K562 (cell line): ENCODE results near the gene SIPA1L2. TPM values are rescaled to one million over a fixed set of nuclear protein-coding genes. Genes with fewer than 3 reads are reported as not detected.

ENCODE experiments used
- ATAC-seq: fragments of 200-7000 bp; cut with Tn5 transposase; 3 replicates; pipeline ENCODE4 v1.9.1; 2020; ENCODE audit warnings: moderate library complexity
- BruUV-seq: library from RNA; stranded (reverse); fragments of 400-500 nt; replicated peaks from 2 replicates; lab custom pipeline; 2021; lab: Mats Ljungman, UMichigan
- CTCF ChIA-PET: fragments of 300-600 bp; formaldehyde crosslinking; extraction: SDS; loops from one replicate; lab custom pipeline; 2021; ENCODE audit warnings: low intra/inter-chr PET ratio; lab: Yijun Ruan, JAX
- POLR2A ChIA-PET: fragments of 300-600, 350-650 bp; sonication (Branson Sonifier 250); formaldehyde crosslinking; extraction: SDS; loops from one replicate; lab custom pipeline; 2021; ENCODE audit warnings: antibody characterized with exemption, inconsistent platforms; lab: Yijun Ruan, JAX
- DNase-seq, 4 experiments: peaks; one replicate each; pipeline versions ENCODE4 v3.0.0 to v3.0.0-alpha.2; 2011 to 2018; ENCODE audit warnings: low spot score in 3 of 4, mixed read lengths in 3 of 4; ENCODE audit errors: extremely low read depth in 1 of 4
- FAIRE-seq: peaks from 2 replicates; lab custom pipeline; 2011; peaks lifted over from hg19 to GRCh38; lab: Jason Lieb, UNC
- H2AFZ ChIP-seq: 2 replicates; pipeline ENCODE4 v1.6.0; 2011; ENCODE audit warnings: low read depth, low read length, control low read depth, inconsistent platforms
- H3K27ac ChIP-seq: fragments of 200-600 bp; 3 replicates; pipeline ENCODE4 v1.8.0; 2011; ENCODE audit warnings: low read depth, mild to moderate bottlenecking, control low read depth, inconsistent platforms, low read length, moderate library complexity, mixed read lengths; ENCODE audit errors: extremely low read depth
- H3K27me3 ChIP-seq, 2 experiments: fragments of 300-600 bp in 1 of 2; 2 replicates in 1 of 2; 3 replicates in 1 of 2; pipeline versions ENCODE4 v1.6.0 to v1.8.0; 2011; ENCODE audit warnings: inconsistent platforms in 2 of 2, low read length in 2 of 2, mild to moderate bottlenecking in 1 of 2, mixed read lengths in 1 of 2, moderate library complexity in 1 of 2; ENCODE audit not compliant: control insufficient read depth in 2 of 2, insufficient read depth in 2 of 2
- H3K36me3 ChIP-seq: fragments of 300-600 bp; 3 replicates; pipeline ENCODE4 v1.8.0; 2011; ENCODE audit warnings: mild to moderate bottlenecking, low read length, inconsistent platforms; ENCODE audit not compliant: control insufficient read depth, insufficient read depth
- H3K4me1 ChIP-seq, 2 experiments: fragments of 200-600 bp in 1 of 2; replicated peaks in 1 of 2; 2 replicates in 1 of 2; 3 replicates in 1 of 2; pipeline versions ENCODE4 v1.5.1 to v1.8.0; 2011; ENCODE audit warnings: inconsistent platforms in 2 of 2, low read length in 2 of 2, mild to moderate bottlenecking in 1 of 2, mixed read lengths in 1 of 2, moderate library complexity in 1 of 2; ENCODE audit not compliant: control insufficient read depth in 2 of 2, insufficient read depth in 2 of 2
- H3K4me2 ChIP-seq: 2 replicates; pipeline ENCODE4 v1.6.1; 2011; ENCODE audit warnings: low read length, control low read depth, inconsistent platforms, mixed read lengths; ENCODE audit not compliant: insufficient read depth
- H3K4me3 ChIP-seq: fragments of 200-600 bp; sonication (generic), shearing (Covaris generic); 2 replicates; pipeline ENCODE4 v1.5.1; 2016; ENCODE audit warnings: control low read depth, inconsistent platforms
- H3K79me2 ChIP-seq: fragments of 200-600 bp; 3 replicates; pipeline ENCODE4 v1.8.0; 2011; ENCODE audit warnings: low read length, inconsistent platforms; ENCODE audit not compliant: control insufficient read depth, insufficient read depth
- H3K9ac ChIP-seq, 2 experiments: 2 replicates each; pipeline versions ENCODE4 v1.6.0 to v1.6.1; 2011; ENCODE audit warnings: low read depth in 2 of 2, low read length in 2 of 2, control low read depth in 1 of 2, inconsistent platforms in 1 of 2, mild to moderate bottlenecking in 1 of 2, mixed read lengths in 1 of 2; ENCODE audit not compliant: insufficient read depth in 1 of 2
- H3K9me1 ChIP-seq: one replicate; pipeline ENCODE4 v1.6.0; 2011; ENCODE audit warnings: inconsistent platforms, mild to moderate bottlenecking, low read length, moderate library complexity; ENCODE audit not compliant: control insufficient read depth, insufficient read depth
- H3K9me3 ChIP-seq: replicated peaks from 2 replicates; pipeline ENCODE4 v1.5.1; 2011; ENCODE audit warnings: low read depth, low read length, inconsistent platforms; ENCODE audit not compliant: control insufficient read depth, insufficient read depth
- H4K20me1 ChIP-seq: replicated peaks from 2 replicates; pipeline ENCODE4 v1.6.1; 2011; ENCODE audit warnings: low read length, inconsistent platforms, mixed read lengths; ENCODE audit not compliant: control insufficient read depth, insufficient read depth
- EHMT2 ChIP-seq: fragments of 450-650 bp; IDR thresholded peaks from 2 replicates; pipeline ENCODE4 v1.6.1; 2018; ENCODE audit warnings: antibody characterized with exemption
- FIP1L1 ChIP-seq: fragments of 200-400 bp; formaldehyde crosslinking; IDR thresholded peaks from 2 replicates; pipeline ENCODE4 v1.6.1; 2018; ENCODE audit warnings: mild to moderate bottlenecking, low read depth, low read length; ENCODE audit not compliant: poor library complexity, severe bottlenecking
- HIVEP1 ChIP-seq: fragments of 250-450 bp; sonication (Bioruptor Pico); IDR thresholded peaks from 2 replicates; pipeline ENCODE4 v1.4.0; 2020; ENCODE audit warnings: mild to moderate bottlenecking
- PRMT5 ChIP-seq: sonication (generic); formaldehyde crosslinking; IDR thresholded peaks from 2 replicates; pipeline ENCODE4 v1.5.0; 2020; ENCODE audit warnings: missing genetic modification reagents
- RBFOX2 ChIP-seq: fragments of 200-400 bp; formaldehyde crosslinking; IDR thresholded peaks from 2 replicates; pipeline ENCODE4 v1.6.1; 2017; ENCODE audit warnings: low read depth, mild to moderate bottlenecking, low read length, moderate library complexity
- WGBS: fragments of 100-300 bp; shearing (Covaris generic); methylation state at CpG from one replicate; pipeline ENCODE4 v1.1.6; 2016; ENCODE audit warnings: low coverage, mixed read lengths; ENCODE audit not compliant: insufficient coverage; ENCODE audit errors: missing lambda C conversion rate; 5-methylcytosine and 5-hydroxymethylcytosine counted together
- in situ Hi-C: fragments of 300-500 bp; cut with MboI; formaldehyde crosslinking; loops from 4 replicates; pipeline ENCODE4 v1.15.0; 2018; ENCODE audit warnings: inconsistent platforms, mixed read lengths
- intact Hi-C: fragments of 100-400 bp; cut with micrococcal nuclease; formaldehyde crosslinking; loops from 2 replicates; pipeline ENCODE4 v1.14.2; 2022
- polyA plus RNA-seq, 8 experiments: library from polyadenylated mRNA; depleted of rRNA in 4 of 8; stranded (reverse) in 5 of 8; unstranded in 3 of 8; fragments of >200 nt; fragmentation: Nextera tagmentation in 2 of 8; fragmentation: Illumina TruSeq in 1 of 8; extraction: Ambion mirVana in 2 of 8; extraction: Trizol in 1 of 8; gene quantifications; 2 replicates each; pipeline versions ENCODE4 v1.2.1 to v1.2.3, GENCODE V29; 2011 to 2014; ENCODE audit warnings: inconsistent platforms in 1 of 8, missing spikeins in 1 of 8
- total RNA-seq, 7 experiments: library from RNA; depleted of rRNA in 6 of 7; stranded (reverse); fragments of >200 nt in 6 of 7; fragmentation: Illumina TruSeq in 2 of 7; extraction: Trizol in 2 of 7; gene quantifications; 2 replicates each; pipeline versions ENCODE4 v1.2.1 to v1.2.3, GENCODE V29; 2011 to 2021; ENCODE audit warnings: low replicate concordance in 1 of 7
- TF ChIP-seq, protein P1 (sequence below): fragments of 450-650 bp; formaldehyde crosslinking; IDR thresholded peaks from 2 replicates; pipeline ENCODE4 v1.4.0; 2020; ENCODE audit warnings: mild to moderate bottlenecking
- TF ChIP-seq, protein P2 (sequence below): sonication (generic); formaldehyde crosslinking; IDR thresholded peaks from 2 replicates; pipeline ENCODE4 v1.8.1; 2023; ENCODE audit warnings: missing genetic modification reagents, mild to moderate bottlenecking, borderline replicate concordance
- TF ChIP-seq, protein P3 (sequence below): fragments of 250-450 bp; sonication (Bioruptor Pico); IDR thresholded peaks from 2 replicates; pipeline ENCODE4 v1.4.0; 2020; ENCODE audit warnings: mild to moderate bottlenecking, moderate library complexity

The SIPA1L2 gene
- total and polyA plus RNA-seq, 9 of the 15 experiments (the other 6 are each of a cell fraction or from before 2014, with no cell fraction given) = 0.04 to 0.22 (median 0.06) TPM; not detected in 5

DNA sequence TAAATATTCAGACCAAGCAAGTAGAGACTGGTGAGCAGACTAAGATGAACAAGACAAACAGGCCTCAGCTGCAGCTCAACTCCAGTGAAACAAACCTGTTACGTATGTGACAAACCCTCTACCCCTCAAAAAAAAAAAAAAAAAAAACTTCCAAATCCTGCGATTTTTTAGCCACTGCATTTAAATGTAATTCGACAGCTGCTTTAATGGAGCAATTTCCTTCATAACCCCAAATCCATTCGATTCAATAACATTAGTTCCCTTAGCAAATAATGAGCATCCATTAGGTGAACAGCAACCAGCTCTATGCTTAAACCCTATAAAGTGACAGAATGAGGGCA is 31.1 kb downstream of the SIPA1L2 start:
- DNase-seq (no peak), FAIRE-seq (no peak), ATAC-seq (no peak)
- no peaks in the 10 kb centered on the region for H3K36me3 ChIP-seq
- TF ChIP-seq RBFOX2 (0 out of 2 replicates have a peak, but pooled peaks have one; percentile 37), HIVEP1 (CRISPR knock-in tag) (no peak)
- peak overlapping the region; percentile 39; the same call in 1 of the 2 replicates for H3K4me2 ChIP-seq
- in situ Hi-C loops (no loop called here), intact Hi-C loops (no loop called here)
- no peaks in the 10 kb centered on the region; a peak in 1 of 5 replicates for H3K4me1 ChIP-seq
- POLR2A ChIA-PET = interaction anchor here (0.6 kb wide), 1 partner anchor 21 kb away, joined by 3 read pairs; no protein-coding TSS in a partner anchor
- H3K27me3 ChIP-seq = peaks cover 0 to 3% of the 10 kb centered on the region in 2 experiments; a peak in 1 of 5 replicates
- BruUV-seq = no TSS peak
- no peak overlapping the region for H3K4me3 ChIP-seq
- CTCF ChIA-PET = no interaction called here
- H3K9me3 ChIP-seq = no peaks in the 10 kb centered on the region
- H3K27ac ChIP-seq = no peak overlapping the region
- no peak overlapping the region for H2AFZ ChIP-seq
- WGBS = 8% methylated on average over 4 of the region's 4 CpGs
- no peaks in the 10 kb centered on the region for H3K79me2 ChIP-seq
- no peaks in the 10 kb centered on the region for H4K20me1 ChIP-seq
- no peaks in the 10 kb centered on the region for H3K9me1 ChIP-seq
- H3K9ac ChIP-seq = no peak overlapping the region

DNA sequence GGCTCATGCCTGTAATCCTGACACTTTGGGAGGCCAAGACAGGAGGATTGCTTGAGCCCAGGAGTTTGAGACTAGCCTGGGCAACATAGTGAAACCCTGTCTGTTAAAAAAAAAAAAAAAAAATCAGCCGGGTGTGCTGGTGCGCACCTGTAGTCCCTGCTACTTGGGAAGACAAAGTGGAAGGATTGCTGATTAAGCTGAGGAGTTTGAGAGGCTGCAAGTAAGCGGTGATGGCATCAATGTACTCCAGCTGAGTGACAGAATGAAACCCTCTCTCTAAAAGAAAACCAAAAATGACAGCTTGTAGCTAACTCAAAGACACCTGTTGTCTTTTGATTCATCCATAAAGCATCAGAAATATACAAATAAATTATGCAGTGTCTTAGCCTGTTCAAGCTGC is 31.8 kb downstream of the SIPA1L2 start:
- Histone ChIP-seq H3K4me1 (no peaks in the 10 kb centered on the region; a peak in 1 of 5 replicates), H3K27me3 (no peaks in the 10 kb centered on the region; a peak in 1 of 5 replicates), H3K79me2 (no peaks in the 10 kb centered on the region), H4K20me1 (no peaks in the 10 kb centered on the region), H3K9ac (no peak overlapping the region), H3K9me1 (no peaks in the 10 kb centered on the region), H2AFZ (no peak overlapping the region), H3K4me2 (no peak overlapping the region), H3K4me3 (no peak overlapping the region), H3K9me3 (no peaks in the 10 kb centered on the region), H3K27ac (no peak overlapping the region), H3K36me3 (no peaks in the 10 kb centered on the region)
- ATAC-seq (no peak), DNase-seq (no peak), FAIRE-seq (no peak)
- ChIA-PET CTCF (no interaction called here), POLR2A (interaction anchor here (0.6 kb wide), 1 partner anchor 21 kb away, joined by 3 read pairs; no protein-coding TSS in a partner anchor)
- intact Hi-C loops = no loop called here
- in situ Hi-C loops = no loop called here
- WGBS = 17% methylated on average over 1 of the region's 3 CpGs
- no TSS peak for BruUV-seq
- TF ChIP-seq, protein P1, sequence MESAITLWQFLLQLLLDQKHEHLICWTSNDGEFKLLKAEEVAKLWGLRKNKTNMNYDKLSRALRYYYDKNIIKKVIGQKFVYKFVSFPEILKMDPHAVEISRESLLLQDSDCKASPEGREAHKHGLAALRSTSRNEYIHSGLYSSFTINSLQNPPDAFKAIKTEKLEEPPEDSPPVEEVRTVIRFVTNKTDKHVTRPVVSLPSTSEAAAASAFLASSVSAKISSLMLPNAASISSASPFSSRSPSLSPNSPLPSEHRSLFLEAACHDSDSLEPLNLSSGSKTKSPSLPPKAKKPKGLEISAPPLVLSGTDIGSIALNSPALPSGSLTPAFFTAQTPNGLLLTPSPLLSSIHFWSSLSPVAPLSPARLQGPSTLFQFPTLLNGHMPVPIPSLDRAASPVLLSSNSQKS (CRISPR knock-in tag) = no peak
- TF ChIP-seq FIP1L1 = no peak
- no peak for TF ChIP-seq EHMT2
- no peak for TF ChIP-seq PRMT5 (CRISPR knock-in tag)
- TF ChIP-seq, protein P2, sequence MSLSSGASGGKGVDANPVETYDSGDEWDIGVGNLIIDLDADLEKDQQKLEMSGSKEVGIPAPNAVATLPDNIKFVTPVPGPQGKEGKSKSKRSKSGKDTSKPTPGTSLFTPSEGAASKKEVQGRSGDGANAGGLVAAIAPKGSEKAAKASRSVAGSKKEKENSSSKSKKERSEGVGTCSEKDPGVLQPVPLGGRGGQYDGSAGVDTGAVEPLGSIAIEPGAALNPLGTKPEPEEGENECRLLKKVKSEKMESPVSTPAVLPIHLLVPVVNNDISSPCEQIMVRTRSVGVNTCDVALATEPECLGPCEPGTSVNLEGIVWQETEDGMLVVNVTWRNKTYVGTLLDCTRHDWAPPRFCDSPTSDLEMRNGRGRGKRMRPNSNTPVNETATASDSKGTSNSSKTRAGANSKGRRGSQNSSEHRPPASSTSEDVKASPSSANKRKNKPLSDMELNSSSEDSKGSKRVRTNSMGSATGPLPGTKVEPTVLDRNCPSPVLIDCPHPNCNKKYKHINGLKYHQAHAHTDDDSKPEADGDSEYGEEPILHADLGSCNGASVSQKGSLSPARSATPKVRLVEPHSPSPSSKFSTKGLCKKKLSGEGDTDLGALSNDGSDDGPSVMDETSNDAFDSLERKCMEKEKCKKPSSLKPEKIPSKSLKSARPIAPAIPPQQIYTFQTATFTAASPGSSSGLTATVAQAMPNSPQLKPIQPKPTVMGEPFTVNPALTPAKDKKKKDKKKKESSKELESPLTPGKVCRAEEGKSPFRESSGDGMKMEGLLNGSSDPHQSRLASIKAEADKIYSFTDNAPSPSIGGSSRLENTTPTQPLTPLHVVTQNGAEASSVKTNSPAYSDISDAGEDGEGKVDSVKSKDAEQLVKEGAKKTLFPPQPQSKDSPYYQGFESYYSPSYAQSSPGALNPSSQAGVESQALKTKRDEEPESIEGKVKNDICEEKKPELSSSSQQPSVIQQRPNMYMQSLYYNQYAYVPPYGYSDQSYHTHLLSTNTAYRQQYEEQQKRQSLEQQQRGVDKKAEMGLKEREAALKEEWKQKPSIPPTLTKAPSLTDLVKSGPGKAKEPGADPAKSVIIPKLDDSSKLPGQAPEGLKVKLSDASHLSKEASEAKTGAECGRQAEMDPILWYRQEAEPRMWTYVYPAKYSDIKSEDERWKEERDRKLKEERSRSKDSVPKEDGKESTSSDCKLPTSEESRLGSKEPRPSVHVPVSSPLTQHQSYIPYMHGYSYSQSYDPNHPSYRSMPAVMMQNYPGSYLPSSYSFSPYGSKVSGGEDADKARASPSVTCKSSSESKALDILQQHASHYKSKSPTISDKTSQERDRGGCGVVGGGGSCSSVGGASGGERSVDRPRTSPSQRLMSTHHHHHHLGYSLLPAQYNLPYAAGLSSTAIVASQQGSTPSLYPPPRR = no peak
- TF ChIP-seq, protein P3, sequence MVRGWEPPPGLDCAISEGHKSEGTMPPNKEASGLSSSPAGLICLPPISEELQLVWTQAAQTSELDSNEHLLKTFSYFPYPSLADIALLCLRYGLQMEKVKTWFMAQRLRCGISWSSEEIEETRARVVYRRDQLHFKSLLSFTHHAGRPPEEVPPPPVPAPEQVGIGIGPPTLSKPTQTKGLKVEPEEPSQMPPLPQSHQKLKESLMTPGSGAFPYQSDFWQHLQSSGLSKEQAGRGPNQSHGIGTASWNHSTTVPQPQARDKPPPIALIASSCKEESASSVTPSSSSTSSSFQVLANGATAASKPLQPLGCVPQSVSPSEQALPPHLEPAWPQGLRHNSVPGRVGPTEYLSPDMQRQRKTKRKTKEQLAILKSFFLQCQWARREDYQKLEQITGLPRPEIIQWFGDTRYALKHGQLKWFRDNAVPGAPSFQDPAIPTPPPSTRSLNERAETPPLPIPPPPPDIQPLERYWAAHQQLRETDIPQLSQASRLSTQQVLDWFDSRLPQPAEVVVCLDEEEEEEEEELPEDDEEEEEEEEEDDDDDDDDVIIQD (CRISPR knock-in tag) = no peak
